GM21825 (cell line): ENCODE results near the gene MAP1LC3A.

Experiments
- ATAC-seq: cut with Tn5 transposase; IDR thresholded peaks from one replicate; pipeline ENCODE4 v1.9.1; 2021; ENCODE audit warnings: mild to moderate bottlenecking, moderate library complexity; ENCODE audit not compliant: unreplicated experiment

Gene MAP1LC3A

DNA sequence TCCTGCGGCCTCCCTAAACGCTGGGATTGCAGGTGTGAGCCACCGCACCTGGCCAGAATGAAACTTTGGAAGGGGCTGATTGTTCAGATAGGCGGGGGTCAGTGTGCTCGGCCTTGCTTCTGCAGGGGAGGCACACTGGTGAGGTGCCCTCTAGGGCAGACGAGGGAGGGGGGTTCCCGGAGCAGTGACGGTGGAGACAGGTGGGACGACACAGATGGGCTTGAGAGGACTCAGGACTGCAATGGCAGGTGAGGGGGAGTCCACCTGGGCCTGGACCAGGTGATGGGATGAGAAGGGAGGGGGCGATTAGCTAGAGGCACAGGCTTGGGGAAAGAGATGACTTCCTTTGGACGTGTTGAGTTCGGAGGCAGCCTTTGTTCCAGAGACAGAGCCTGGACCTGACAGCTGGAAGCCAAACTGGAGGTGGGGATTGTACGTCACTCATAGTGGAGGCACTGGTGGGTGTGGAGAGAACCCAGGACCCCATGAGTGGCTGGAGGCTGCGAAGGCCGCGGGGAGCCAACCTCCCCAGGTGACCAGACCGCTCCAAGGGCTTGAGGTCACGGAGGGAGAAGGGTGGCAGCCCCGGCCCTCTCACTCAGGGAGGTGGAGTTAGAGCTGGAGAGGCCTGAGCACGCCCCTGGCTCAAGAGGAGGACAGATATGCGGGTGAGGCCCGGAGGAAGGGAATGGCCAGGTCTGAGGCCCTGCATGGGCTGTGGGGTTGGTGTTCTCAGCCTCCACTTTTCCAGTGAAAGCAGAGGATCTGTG is 10.5 kb upstream of the MAP1LC3A start:
- ATAC-seq, result no peak

DNA sequence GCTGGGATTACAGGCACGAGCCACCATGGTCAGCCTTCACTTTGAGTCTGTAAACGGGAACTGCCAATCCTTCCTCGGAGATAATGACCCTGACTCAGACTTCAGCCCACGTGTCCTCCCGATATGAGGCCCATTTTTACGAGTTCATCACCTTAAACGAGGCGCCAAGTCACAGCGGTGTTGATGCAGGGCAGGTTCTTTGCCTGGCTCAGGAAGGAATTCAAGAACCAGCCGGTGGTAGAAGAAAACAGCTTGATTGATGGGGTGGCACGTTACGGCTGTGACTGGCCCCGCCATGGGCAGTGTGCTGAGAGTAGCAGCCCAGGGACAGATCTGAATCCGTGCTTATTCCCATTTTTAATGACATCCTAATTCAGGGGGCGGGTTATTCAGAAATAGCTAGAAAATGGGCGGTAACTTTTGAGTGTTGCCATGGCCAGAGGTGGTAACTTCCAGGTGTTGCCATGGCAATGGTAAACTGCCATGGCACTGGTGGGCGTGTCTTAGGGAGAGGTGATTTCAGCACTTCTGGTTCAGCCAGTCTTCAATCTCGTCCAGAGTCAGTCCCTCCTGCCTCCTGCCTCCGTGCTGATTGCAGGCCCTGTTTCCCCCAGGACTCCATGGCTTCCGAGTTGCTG is 9.1 kb upstream of the MAP1LC3A start:
- ATAC-seq, result no peak

DNA sequence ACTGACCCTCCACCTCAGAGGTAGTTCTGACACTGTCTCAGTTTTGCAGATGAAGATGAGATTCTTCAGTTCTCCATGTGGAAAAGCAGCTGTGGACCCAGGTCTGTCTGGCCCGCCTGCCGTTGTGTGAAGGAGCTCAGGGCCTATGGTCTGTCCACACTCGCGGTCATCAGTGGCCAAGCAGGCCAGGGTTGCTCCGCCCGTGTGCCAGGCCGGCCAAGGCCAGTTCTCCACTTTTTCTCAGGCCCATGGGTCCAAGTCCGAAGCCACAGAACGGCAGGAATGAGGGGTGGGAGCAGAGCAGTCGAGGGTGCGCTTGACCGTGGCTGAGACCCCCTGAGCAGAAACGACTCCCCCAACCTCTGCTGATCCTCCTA is 8.6 kb upstream of the MAP1LC3A start:
- no peak for ATAC-seq

DNA sequence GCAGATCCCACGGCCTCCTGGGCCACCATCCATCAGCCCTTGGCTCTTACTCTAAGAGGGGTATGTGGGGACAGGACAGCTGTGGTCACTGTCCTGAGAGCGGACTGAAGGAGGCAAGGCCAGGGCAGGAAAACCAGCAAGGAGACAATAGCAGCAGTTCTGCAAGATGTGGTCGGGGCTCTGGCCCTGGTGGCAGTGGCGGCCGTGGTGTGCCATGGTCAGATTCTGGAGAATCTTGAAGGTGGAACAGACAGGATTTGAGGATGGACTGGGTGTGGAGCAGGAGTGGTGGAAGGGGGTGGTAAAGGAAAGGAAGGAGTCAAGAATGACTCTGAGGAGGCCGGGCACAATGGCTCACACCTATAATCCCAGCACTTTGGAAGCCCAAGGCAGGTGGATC is 5.9 kb upstream of the MAP1LC3A start:
- ATAC-seq, result no peak

DNA sequence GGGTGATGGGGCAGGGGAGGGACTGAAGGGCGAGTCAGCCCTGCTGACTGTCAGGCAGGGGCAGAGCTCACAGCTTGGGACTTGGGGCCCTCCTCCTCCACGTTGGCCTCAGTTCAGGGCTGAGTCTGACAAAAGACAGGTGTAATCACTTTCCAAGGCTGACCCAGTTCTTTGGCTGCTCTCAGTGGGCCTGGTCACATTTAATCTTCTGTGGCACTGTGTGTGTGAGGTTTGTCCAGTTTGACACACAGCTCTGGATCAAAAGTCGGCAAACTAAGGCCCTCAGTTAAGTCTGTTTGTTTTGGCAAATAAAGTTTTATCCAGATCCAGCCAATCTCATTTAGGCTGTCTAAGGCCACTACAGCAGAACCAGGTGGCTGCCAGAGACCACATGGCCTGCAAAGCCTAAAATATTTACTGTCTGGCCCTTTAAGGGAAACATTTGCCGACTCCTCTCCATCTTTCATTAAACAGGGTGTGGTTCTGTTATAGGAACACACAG is 5.1 kb upstream of the MAP1LC3A start:
- ATAC-seq, result no peak

DNA sequence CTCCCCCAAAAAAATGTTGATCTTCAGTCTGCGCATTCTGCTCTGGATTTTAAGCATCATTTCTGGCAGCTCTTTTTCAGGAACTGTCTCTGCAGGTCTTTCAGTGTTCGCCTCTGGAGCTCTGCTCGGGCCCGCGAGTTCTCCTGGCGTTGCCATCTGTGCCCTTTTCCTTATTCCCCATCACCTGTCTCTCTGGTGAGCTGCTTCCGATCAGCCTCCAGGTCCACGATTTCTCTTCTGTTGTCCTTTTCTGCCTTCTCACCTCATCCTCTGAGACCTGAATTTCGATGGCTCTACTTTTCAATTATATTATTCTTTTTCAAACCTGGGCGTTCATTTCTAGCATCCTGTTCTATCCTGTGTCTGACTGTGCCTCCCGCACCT is 590 bp upstream of the MAP1LC3A start:
- no peak for ATAC-seq

DNA sequence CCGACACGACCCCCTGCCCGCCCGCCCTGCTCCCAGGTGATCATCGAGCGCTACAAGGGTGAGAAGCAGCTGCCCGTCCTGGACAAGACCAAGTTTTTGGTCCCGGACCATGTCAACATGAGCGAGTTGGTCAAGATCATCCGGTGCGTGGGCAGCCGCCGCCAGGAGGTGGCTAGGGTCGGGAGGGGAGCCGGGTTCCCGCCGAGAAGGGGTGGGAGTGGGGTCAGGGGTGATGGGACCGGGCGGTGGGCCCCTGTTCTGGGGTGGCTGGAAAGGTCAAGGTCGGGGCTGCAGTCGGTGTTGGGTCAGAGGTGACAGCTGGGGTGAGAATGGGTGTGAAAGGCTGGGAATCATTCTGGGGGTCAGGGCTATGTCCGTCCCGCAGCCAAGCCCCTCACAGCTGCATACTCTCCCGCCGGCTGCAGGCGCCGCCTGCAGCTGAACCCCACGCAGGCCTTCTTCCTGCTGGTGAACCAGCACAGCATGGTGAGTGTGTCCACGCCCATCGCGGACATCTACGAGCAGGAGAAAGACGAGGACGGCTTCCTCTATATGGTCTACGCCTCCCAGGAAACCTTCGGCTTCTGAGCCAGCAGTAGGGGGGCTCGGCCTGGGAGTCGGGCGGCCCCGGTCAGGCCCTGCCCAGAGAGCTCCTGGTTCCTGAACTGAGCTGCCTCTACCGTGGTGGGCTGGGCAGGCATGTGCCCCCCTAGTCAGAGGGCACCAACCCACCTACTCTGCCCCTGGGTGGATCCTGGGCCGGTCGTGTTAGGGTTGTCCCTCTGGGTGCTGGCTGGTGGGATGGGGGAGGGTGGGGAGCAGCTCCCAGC is 1.0 kb downstream of the MAP1LC3A start:
- ATAC-seq, result no peak

DNA sequence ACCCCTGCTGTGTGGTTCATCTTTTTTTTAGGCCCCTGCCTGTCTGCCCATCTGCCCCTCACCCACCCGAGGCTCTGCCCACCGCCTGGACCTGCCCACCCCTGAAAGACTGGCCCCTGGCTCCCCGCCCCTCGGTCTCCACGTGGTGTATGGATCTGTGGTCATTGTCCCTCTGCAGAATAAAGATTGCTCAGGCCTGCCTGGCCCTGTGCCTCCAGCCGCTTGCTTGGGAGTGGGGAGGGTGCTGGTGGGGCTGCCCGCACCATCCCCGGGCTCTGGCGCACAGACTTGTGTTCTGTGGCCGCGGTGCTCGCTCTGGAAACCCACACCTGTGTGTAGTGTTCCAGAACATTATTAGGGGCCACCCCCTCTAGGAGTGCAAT is 1.6 kb downstream of the MAP1LC3A start:
- ATAC-seq, result no peak

DNA sequence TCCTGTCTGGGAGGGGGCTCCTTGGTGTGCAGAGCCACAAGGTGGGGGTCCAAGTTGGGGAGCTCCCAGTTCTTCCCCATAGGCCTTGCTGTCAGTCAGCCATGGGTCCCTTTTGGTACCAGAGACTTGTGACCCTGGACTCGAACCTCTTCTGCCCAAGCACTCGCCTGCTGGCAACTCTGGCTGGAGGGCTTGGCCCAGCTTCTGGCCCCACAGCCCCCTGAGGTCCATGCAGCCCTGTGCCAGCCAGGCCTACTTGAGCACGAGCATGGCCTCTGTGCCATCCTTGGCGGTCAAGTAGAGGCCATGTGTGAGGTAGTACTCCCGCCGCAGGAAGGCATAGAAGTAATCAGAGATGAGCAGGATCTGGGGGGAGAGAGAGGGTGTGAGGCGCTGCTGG is 2.1 kb downstream of the MAP1LC3A start:
- no peak for ATAC-seq

DNA sequence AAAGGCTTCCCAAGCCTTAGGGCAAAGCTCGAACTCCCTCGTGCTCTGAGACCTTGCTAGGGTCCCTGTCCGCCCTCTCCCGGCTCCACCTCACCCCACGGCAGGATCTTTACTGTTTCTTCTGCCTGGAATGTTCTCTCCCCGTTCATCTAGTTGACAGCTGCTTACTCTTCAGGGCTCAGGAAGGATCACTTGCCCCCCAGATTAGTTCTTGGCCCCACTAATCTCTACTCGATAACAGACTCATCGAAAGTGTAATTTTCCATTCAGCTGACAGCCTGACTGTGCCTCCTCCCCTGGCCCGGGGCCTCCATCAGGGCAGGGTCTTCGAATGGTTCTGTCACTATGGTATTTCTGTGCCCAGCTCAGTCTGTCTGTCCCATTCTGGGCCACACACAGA is 3.1 kb downstream of the MAP1LC3A start:
- no peak for ATAC-seq

DNA sequence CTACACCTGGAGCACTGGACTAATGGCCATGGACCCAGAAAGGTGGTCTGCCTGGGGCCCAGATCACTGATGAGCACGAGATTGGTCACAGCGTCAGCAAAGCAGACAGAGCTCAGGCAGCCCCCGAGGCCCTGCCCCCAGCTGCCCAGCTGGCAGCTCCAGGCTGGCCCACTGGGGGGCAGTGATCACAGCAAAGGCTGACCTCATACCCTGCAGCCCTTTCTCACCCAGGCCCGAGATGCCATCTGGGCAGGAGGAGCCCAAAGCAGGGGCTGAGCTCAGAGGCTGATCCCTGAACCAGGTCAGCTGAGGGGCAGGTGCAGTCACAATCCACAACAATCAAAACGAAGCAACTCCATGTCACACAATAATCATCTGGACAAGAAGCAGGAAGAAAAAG is 4.1 kb downstream of the MAP1LC3A start:
- no peak for ATAC-seq

DNA sequence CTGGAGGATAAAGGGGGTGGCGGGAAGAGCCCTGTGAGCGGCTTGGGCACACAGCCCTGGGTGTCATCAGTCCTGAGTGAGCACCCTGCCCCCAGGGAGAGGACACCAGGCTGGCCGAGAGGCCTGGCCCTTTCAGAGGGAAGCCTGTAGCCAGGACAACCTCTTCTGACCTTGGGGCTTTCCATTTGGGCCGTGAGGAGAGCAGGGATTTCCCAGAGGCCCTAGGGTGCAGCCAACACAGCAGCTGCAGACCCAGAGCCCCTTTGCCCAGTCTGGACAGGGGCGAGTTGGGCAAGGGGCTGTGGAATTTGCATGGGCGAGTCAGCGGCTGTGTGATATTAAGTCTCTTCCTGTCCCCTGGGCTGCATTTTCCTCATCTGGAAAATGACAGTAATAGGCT is 6.3 kb downstream of the MAP1LC3A start:
- ATAC-seq, result no peak

DNA sequence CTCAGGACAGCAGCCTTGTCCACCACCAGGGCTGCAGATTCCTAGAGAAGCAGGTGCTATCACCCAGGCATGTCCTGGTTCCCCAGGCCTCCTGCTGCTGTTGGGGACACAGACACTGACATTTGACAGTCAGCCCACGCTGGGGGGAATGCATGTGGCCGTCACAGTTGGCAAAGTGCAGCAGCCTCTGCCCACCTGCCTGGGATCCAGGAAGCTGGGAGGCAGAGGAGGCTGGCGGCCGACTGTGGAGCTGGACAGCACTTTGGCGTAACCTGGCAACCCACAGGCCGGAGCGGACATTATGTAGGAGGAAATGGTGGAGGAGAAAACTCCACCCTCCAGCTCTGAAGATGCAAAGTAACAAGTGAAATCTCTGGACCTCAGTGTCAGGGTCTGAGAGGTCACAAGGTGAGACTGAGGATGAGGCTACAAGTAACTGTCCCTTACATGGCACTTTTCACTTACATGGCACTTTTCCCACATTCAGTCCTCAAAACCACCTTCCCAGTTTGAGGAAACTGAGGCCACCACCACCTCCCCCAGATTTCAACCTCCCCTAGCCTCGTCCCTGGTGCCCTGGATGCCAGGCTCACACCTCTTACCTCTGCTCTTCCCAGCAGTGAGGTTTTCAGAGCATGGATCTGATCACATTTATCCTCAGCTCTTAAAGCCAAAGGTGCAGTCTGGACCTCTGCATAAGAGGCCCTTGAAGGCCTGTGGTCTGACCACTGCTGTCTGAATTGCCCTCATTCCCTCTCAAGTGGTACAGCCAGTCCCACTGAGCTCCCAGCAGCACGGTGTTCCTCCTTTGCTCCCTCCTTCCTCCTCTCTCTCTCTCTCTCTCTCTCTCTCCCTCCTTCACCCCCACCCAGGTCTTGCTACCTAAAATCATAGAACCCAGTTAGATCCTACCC is 8.7 kb downstream of the MAP1LC3A start:
- no peak for ATAC-seq

DNA sequence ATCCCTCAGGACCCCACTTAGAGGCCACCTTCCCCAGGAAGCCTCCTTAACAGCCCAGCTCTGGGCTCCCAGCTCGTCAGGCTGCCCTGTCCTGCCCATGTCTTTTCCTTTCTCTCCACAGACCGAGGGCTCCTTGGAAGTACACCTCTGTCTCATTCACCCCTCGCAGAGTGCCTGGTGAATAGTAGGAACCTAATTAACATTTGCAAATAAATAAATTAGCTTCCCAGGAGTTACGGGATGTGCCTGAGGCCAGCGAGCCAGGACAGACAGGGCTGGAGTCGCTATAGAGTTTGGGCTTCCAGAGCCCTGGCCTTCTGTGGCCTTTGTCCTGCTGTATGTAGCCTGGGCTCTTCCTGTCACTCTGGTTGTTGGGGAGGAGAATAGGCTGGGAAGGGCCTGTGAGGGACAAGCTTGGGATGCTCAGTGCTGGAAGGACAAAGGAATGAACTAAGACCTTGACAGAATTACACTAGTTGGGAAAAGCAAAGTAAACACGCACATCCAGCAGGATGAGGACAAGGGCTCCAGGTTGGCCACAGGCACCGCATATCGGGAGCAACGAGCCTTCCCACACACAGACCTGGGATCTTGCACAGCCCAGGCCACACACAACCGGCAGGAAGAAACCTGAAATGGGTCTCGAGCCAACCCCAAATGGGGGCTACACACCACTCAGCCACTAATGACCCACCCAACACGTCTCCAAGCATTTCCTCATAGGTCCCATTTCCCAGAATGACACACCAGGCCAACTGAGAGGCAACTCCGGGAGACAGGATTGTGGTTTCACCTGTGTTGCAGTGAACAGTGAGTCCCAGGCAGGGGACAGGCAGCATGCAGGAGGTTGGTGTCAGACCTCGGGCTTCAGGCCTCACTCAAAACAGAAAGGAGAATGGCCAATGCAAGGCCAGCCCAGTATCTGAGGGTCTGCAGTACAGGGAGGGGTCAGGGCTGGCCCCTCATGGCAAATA is 9.7 kb downstream of the MAP1LC3A start:
- ATAC-seq, result no peak

DNA sequence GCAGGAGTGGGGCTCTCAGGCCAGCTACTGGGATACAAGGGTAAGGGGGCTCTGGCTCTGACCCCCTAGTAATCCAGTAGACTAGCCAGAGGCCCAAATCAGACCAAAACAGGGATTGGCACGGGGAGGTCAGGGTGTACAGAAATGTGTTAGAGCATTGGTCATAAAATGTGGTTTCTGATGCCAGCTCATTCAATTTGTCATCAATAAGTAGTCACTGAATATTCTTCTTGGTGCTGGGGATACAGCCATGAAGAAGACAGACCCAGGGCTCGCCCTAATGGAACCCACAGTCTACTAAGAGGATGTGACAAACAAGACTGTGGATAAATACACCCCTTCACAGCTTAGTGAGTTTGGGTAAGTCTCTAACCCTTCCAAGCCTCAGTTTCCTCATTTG is 11.1 kb downstream of the MAP1LC3A start:
- ATAC-seq, result no peak

DNA sequence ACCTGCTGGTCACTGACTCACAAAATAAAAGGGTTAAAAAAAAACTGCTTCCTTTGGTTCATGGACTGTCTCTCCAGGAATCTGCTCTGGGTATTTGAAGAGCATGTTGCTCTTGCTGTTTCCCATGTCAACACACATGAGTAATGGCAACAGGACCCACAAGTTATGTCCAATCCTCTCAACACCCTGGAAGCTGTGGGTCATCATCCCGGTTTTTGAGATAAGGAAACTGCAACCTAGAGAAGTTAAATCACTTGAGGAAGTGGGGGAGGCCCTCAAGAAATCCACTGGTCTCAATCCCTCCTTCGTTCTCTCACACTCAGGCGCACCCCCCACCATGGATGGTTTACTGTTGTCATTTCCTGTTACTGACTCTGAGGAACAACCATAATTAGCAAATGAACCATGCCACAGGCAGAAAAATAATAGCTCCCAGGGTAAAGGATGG is 12.4 kb downstream of the MAP1LC3A start:
- no peak for ATAC-seq

DNA sequence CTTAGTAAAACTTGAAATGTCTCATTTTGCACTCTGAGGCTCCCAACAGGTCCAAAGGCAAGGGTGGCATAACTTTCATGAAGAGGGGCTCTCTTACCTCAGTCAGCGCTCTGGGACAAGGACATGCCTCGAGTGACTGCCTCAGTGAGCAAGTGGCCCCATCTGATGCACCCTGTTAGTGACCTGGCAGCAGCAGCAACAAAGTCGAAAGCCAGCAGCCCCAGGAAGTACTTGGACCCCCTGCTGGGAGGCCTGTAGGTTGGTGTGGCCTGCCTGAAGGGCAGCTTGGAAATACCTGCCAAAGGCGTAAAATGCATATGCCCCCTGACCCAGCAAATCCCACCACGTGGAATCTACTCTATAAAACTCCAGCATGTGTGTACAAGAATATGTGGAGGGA is 13.2 kb downstream of the MAP1LC3A start:
- no peak for ATAC-seq

DNA sequence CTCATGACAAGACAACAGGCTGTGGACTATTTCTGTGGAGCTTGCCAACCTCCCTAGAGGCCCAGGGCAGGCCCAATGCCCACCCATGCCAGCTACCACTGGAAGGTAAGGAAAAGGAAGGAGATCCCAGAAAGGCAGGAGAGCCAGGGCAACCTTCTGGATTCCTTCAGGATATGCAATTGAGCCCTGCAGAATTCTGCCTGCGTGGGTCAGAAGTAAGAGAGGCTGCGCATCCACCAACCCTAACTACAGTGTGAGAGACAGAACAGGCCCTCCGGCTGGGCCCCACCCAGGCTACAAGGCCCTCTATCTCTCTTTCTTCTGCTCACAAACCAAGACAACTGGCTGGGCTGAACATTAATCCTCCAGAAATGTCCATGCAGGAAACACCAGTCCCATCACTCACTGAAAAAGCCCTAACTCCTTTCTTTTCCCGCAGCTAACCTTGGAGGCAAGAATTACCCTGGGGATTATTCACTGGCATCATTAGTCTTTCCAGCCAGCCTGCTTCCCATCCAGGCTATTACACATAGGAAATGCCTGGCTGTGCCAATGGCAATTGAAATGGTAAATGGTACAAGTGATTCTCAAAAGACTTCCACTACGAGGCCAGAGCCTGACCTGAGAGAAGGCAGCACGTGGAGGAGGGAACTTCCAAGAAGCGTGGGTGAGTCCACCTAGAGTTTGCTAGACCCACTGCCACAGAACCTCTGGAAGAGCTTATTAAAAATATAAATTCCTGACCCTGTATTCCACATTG is 15.2 kb downstream of the MAP1LC3A start:
- no peak for ATAC-seq

DNA sequence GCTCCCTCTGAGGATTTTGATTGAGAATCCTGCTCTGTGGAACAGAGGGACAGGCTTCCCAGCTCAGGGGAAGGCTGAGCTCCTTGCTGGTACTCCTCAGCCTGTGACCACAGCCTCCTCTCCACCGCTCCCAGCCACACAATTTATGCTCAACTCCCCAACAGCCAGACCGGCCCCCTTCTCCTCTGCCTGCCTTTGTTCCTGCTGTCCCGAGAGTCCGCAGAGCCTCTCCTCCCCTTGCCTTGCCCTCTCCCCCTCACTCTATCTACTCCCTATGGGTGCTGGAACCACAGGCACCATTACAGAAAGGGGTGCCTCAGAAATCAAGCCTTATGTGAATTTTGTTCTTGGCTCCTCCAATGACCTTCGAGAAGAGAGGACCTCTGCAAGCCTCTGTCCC is 15.9 kb downstream of the MAP1LC3A start:
- ATAC-seq, result no peak
